NCI-H1092 (cell line): ENCODE data around the gene HES4.
"Not testable (repeated sequence)": the region's sequence is repeated elsewhere in the genome, so short reads cannot be mapped to it uniquely, and the experiment has no call there.

ENCODE experiments used
- DNase-seq: peaks from one replicate; lab custom pipeline; 2025; lab: John Stamatoyannopoulos, UW

Gene HES4

DNA sequence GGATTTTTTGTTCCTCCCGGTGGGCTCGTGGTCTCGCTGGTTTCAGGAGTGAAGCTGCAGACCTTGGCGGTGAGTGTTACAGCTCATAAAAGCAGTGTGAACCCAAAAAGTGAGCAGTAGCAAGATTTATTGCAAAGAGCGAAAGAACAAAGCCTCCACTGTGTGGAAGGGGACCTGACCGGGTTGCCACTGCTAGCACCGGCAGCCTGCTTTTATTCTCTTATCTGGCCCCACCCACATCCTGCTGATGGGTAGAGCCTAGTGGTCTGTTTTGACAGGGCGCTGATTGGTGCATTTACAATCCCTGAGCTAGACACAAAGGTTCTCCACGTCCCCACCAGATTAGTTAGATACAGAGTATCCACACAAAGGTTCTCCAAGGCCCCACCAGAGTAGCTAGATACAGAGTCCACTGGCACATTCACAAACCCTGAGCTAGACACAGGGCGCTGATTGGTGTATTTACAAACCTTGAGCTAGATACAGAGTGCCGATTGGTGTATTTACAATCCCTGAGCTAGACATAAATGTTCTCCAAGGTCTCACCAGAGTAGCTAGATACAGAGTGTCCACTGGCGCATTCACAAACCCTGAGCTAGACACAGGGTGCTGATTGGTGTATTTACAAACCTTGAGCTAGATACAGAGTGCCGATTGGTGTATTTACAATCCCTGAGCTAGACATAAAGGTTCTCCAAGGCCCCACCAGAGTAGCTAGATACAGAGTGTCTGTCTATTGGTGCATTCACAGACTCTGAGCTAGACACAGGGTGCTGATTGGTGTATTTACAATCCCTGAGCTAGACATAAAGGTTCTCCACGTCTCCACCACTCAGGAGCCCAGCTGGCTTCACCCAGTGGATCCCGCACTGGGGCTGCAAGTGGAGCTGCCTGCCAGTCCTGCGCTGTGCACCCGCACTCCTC lies 17.8 kb upstream of the HES4 start:
- not testable (repeated sequence) for DNase-seq

DNA sequence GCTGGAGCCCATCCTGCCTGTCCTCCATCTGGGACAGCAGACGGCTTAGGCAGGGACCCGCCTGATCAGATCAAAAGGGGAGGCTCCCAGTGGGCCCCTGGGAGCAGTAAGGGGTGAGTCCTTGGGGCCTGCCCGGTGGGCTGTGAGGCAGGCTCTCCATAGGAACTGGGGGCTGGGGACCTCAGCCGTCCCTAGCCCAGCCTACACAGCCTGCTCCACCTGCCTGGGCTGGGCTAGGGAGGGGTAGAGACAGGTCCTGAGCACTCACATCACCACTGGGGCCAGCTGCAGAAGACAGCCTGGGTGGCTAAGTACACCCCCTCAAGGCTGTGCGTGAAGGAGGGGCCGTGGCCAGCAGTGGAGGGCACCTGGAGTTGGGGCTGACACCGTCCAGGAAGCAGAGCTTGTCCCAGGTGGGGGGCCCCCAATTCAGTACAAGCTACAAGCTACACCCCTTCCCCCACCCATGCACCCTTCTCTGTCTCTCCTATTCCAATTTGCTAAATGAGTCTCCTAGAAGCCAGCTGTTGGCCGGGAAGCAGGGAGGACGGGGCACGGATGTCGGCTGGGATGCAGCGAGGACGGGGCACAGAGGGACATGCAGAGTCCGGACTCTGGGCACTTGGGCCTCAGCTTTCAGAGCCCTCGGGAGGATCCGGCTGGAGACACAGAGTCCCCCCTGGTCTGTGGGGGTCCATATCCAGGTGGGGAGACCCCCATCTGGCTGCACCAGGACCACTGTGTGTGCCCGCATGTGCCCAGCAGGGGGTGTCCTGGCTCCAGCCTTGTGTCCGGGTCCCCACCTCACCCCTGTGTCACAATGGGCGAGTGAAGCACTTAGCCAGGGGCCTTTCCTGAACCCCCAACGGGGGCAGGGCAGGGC lies 15.1 kb upstream of the HES4 start:
- DNase-seq, result no peak

- no peak for DNase-seq
Measured at GRCh38 chr1:1013922-1014648, 14.2 kb upstream of the HES4 start.

GRCh38 chr1:1013105-1013921 lies 13.4 kb upstream of the HES4 start, which contains the start of gene ISG15:
Gene ISG15 (plus strand): TSS chr1:1013497. CDS start chr1:1013574, 77 bp downstream.
- no peak for DNase-seq

DNA sequence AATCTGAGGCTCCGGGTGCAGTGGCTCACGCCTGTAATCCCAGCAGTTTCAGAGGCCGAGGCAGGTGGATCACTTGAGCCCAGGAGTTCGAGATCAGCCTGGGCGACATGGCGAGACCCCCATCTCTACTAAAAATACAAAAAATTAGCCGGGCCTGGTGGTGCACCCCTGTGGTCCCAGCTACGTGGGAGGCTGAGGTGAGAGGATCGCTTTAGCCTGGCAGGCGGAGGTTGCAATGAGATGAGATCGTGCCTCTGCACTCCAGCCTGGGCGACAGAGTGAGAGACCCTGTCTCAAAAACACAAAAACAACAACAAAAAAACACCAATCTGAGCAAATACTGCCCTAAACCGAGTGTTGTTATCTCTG lies 12.8 kb upstream of the HES4 start:
- not testable (repeated sequence) for DNase-seq

GRCh38 chr1:1011396-1011949 lies 11.6 kb upstream of the HES4 start:
- no peak for DNase-seq

GRCh38 chr1:1010131-1010530 lies 10.2 kb upstream of the HES4 start:
- not testable (repeated sequence) for DNase-seq

DNA sequence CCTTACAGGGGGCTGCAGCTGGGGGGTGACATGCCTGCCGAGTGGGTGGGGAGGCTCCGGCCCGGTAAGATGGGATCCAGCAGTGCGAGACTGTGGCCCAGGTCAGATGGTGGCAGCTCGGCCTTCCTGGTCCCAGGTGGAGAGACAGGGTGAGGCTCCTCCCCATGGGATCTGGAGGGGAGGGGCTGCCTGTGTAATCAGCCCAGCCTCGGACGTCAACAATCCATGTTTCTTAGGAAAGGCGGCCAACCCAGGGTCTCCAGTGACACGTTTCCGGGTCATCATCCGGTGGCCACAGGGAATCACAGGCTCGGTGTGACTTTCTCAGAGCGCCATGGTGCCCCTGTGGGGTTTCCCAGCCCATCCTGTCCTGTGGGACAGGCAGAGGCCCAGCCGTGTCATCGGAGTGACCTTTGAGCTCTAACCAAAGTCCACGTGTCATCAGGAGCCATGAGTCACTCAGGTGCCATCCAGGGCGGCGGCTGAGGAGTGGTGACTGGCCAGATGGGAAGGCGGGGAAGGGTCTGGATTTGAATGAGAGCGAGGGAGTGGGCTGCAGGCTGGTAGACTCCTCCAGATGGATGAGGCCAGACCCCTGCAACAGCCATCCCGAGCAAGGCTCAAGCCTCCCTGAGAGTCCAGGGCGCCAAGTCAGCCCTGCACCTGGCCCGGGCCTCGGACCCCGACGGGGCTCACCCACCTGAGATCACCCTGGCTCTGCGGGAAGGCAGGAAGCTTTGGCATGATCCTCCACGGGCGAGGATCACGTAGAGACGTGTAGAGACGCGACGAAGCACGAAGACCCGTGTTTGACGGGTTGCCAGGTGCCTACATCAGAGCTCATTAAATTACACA lies 6.6 kb upstream of the HES4 start:
- no peak for DNase-seq

DNA sequence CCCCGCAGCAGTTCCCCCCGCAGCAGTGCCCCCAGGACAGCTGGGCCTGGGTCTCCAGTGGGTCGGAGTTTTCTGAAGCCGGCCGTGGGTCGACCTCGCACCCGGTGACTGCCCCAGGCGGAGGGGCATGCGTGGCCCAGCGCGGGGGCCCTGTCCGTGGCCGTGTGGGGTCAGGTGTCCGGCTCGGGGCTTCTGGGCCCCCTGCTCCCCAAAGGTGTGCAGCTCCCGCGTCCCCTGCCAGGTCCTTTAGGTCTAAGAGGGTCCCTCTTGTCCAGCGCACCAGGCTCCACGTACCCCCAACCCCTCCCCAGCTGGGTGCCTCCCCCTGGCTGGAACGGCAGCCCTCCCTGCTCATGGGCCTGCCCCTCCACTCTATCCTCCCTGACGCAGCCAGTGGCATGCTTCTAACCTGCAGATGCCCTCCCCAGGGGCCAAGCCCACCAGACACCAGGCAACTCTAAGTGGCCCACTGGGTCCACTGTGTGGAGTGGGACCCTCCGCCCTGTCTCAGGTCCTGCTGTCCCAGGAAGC lies 5.9 kb upstream of the HES4 start:
- no peak for DNase-seq

GRCh38 chr1:1004780-1005697 lies 5.1 kb upstream of the HES4 start:
- no peak for DNase-seq

DNA sequence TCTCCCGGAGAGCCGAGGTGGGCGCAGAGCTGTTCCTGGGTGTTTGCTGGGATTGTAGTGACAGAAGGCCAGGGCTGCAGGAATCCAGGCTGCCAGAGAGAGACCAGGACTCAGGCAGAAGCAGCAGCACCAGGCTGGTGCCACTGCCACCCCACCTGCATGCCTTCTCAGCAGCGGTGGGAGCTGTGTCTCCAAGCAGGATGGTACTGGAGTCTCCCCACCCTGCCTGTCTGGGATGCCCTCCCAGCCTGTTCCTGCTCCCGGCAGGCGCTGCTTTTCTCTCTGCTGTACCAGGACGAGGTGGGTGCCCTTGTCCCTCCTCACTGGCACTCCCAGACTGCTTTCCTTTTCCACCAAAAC lies 4.5 kb upstream of the HES4 start:
- no peak for DNase-seq

DNA sequence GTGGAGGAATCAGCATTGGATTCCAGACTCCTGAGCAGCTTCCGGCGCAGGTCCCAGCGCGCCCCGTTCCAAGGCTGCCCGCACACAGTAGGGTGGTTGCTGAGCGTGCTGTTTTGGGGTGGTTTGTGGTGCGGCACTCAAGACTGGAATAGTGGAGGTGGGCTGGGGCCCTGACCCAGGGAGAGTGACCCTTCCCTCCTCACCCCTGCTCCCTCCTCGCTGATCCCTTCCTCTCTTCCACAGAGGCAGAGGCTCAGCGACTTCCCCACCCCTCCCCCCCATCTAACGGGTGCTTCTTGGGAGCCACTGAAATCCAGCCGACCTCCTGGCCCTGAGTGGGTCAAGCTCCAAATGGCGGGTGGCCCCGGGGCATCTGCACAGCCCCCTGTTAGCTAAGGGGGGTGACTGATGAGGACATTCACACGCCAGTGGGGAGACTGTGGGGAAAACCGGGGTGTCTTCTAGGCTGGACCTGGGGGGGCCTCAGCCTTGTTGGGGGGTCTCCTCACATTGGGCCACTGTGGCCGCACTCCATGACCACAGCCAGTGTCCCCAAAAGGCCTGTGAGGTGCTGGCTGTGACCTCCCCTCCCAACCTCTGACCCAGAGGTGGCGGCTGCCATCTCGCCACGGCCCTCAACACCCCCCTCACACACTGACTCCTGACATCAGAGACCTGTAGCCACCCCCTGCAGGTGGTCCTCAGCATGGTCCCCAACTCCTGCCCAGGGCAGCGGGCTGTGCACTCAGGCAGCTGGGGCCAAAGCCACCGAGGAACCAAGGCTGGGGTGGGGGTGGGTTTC lies 3.9 kb upstream of the HES4 start:
- DNase-seq, result no peak

DNA sequence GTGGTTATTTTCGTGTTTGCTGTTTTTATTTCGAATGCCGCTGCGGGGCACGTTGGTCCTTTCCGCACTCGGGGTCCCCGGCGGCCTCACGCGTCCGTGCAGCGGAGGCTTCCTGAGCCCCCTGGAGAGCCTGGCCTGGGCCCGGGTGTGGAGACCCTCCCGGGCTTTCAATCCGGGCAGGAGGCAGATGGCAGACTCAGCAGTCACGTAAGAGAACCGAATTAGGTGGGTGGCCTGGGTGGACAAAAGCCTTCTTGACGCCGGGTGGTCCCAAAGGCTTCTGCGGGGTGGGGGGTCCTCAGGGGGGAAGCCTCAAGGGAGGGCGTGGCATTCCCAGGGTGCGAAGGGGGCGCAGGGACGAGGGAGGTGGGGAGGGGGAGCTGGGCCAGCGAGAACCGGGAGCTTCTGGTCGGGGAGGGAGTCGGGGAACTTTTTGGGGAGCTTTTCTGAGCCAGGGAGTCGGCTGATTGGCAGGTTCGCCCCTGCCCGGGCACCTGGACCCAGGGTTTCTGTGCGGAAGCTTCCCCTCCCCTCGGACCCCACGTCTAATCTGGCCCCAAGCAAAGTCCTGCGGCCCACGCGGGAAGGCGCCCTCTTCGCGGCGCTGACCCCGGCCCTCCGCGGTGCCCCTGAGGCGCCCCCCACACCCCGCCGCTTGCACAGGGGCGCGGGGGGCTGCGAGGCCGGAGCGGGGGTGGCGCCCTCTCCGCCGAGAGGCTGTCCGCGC lies 1.3 kb upstream of the HES4 start:
- DNase-seq, result no peak

DNA sequence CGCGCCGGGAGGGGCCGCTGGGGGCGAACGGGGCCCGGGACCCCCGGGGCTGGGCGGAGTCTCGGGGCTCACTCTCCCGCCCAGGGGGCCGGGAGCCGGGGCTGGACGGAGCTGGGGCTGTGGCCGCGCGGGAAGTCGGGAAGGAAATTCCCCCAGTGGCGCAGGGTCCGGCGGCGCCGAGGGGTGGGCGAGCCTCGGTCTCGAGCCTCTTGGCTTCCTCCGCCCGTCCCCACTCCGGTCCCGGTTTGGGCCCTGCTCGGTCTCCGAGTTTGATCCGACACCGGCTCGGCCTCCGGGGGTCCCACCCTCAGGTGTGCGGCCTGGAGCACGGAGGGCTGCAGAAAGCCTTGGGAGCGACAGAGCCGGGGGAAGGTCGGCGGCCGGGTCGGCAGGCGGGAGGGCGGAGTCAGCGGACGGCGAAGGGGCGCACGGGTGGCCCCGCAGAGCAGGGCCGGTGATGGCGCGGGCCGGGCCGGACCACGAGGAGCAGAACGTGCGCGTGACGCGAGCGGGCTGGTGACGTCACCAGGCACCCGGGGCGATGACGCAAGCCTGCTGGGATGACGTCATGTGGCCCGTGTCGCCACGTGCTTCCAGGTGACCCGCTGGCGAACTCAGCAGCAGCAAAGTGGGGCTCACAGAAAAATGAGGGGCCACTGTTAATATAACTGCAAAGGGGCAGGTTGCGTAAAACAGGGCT lies 610 bp upstream of the HES4 start:
- DNase-seq, result no peak

GRCh38 chr1:998995-999724 lies 737 bp downstream of the HES4 start:
- DNase-seq, result no peak

- no peak for DNase-seq
Measured at GRCh38 chr1:998745-998994, 1.2 kb downstream of the HES4 start.
